GM23338 (cell line): Measurements from ENCODE around the gene ZBTB39.

ENCODE experiments used
- CREB1 ChIP-seq: fragments of 250-450 bp; sonication (Bioruptor Pico); IDR thresholded peaks from 2 replicates; pipeline ENCODE4 v1.5.0; 2020; ENCODE audit warnings: low read depth, mild to moderate bottlenecking, moderate library complexity
- EZH2 ChIP-seq: fragments of 200-600 bp; sonication (generic); IDR thresholded peaks from one replicate; pipeline ENCODE4 v1.8.0; 2017; ENCODE audit warnings: antibody characterized with exemption, mild to moderate bottlenecking, low read depth; ENCODE audit not compliant: unreplicated experiment
- EZH2phosphoT487 ChIP-seq: fragments of 200-600 bp; sonication (generic); IDR thresholded peaks from one replicate; pipeline ENCODE4 v1.8.1; 2018; ENCODE audit warnings: antibody characterized with exemption; ENCODE audit not compliant: unreplicated experiment
- NANOG ChIP-seq: IDR thresholded peaks from 2 replicates; pipeline ENCODE4 v1.6.1; 2016; ENCODE audit warnings: antibody characterized with exemption, borderline replicate concordance
- POLR2AphosphoS5 ChIP-seq: IDR thresholded peaks from 2 replicates; pipeline ENCODE4 v1.6.1; 2016; ENCODE audit warnings: antibody characterized with exemption, low read depth
- STAT1 ChIP-seq: IDR thresholded peaks from one replicate; pipeline ENCODE4 v1.6.1; 2016; ENCODE audit warnings: antibody characterized with exemption; ENCODE audit not compliant: unreplicated experiment
- TF ChIP-seq, protein P1 (sequence below), 2 experiments: fragments of 200-600 bp in 1 of 2; sonication (generic) in 1 of 2; conservative IDR thresholded peaks; 2 replicates each; pipeline versions ENCODE4 v1.5.1 to v1.6.1; 2016 to 2017; ENCODE audit warnings: antibody characterized with exemption in 2 of 2, low read depth in 2 of 2, mild to moderate bottlenecking in 2 of 2, moderate library complexity in 1 of 2
- TF ChIP-seq, protein P2 (sequence below): IDR thresholded peaks from one replicate; pipeline ENCODE4 v1.6.1; 2018; ENCODE audit warnings: antibody characterized with exemption; ENCODE audit not compliant: unreplicated experiment
- TF ChIP-seq, protein P3 (sequence below): IDR thresholded peaks from 2 replicates; pipeline ENCODE4 v1.6.1; 2016; ENCODE audit warnings: antibody characterized with exemption

DNA sequence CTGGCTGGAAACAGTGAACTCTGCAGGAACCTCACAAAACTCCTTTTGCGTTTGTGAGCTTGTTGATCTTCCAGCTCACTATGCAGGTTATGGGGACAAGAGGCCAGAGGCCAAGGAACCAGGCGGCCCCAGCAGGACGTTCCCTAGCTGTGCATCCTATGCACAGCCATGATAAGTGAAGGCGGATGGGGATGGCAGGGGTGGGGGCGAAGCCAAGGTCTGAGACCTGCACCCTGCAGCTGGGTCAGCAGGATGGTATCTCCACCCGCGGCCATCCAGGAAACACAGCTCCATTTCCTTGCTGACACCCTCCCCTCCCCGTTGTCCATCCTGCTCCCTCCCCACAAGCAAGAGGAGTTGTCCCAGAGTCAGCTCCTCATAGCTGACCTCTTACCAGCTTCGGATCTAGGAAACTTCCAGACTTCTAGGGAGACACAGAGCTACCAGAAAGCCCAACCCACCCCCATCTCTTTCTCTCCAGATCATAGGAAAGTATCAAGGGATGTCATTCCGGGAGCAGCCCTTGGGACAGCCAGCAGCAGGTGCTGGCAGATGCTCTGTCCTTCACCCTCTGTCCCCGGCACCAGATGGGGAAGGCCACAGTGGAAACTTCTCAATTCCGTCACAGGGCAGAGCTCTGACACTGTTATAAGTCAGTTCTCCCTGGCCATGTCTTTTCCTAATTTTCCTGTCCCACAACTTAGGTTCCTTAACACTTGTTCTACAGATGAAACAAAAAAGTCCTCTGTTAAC, 9.4 kb downstream of the ZBTB39 start:
- TF ChIP-seq, protein P1, sequence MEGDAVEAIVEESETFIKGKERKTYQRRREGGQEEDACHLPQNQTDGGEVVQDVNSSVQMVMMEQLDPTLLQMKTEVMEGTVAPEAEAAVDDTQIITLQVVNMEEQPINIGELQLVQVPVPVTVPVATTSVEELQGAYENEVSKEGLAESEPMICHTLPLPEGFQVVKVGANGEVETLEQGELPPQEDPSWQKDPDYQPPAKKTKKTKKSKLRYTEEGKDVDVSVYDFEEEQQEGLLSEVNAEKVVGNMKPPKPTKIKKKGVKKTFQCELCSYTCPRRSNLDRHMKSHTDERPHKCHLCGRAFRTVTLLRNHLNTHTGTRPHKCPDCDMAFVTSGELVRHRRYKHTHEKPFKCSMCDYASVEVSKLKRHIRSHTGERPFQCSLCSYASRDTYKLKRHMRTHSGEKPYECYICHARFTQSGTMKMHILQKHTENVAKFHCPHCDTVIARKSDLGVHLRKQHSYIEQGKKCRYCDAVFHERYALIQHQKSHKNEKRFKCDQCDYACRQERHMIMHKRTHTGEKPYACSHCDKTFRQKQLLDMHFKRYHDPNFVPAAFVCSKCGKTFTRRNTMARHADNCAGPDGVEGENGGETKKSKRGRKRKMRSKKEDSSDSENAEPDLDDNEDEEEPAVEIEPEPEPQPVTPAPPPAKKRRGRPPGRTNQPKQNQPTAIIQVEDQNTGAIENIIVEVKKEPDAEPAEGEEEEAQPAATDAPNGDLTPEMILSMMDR (conservative IDR thresholded peaks at IDR 0.05; ENCODE audit: low read depth in 2 of 2), result no peak
- TF ChIP-seq POLR2AphosphoS5 (no peak), EZH2 (no peak), CREB1 (CRISPR knock-in tag) (no peak), EZH2phosphoT487 (no peak), NANOG (no peak), STAT1 (no peak)
- TF ChIP-seq, protein P2, sequence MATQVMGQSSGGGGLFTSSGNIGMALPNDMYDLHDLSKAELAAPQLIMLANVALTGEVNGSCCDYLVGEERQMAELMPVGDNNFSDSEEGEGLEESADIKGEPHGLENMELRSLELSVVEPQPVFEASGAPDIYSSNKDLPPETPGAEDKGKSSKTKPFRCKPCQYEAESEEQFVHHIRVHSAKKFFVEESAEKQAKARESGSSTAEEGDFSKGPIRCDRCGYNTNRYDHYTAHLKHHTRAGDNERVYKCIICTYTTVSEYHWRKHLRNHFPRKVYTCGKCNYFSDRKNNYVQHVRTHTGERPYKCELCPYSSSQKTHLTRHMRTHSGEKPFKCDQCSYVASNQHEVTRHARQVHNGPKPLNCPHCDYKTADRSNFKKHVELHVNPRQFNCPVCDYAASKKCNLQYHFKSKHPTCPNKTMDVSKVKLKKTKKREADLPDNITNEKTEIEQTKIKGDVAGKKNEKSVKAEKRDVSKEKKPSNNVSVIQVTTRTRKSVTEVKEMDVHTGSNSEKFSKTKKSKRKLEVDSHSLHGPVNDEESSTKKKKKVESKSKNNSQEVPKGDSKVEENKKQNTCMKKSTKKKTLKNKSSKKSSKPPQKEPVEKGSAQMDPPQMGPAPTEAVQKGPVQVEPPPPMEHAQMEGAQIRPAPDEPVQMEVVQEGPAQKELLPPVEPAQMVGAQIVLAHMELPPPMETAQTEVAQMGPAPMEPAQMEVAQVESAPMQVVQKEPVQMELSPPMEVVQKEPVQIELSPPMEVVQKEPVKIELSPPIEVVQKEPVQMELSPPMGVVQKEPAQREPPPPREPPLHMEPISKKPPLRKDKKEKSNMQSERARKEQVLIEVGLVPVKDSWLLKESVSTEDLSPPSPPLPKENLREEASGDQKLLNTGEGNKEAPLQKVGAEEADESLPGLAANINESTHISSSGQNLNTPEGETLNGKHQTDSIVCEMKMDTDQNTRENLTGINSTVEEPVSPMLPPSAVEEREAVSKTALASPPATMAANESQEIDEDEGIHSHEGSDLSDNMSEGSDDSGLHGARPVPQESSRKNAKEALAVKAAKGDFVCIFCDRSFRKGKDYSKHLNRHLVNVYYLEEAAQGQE, result no peak
- TF ChIP-seq, protein P3, sequence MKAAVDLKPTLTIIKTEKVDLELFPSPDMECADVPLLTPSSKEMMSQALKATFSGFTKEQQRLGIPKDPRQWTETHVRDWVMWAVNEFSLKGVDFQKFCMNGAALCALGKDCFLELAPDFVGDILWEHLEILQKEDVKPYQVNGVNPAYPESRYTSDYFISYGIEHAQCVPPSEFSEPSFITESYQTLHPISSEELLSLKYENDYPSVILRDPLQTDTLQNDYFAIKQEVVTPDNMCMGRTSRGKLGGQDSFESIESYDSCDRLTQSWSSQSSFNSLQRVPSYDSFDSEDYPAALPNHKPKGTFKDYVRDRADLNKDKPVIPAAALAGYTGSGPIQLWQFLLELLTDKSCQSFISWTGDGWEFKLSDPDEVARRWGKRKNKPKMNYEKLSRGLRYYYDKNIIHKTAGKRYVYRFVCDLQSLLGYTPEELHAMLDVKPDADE, result no peak
